Skeletal muscle satellite cell (primary cell): ENCODE measurements around the gene KIAA0825.

Experiments
- H3K27me3 ChIP-seq: 2 replicates; pipeline ENCODE4 v1.7.0; 2013; ENCODE audit warnings: low read length; ENCODE audit not compliant: control insufficient read depth, insufficient read depth
- H3K36me3 ChIP-seq: 2 replicates; pipeline ENCODE4 v1.7.0; 2013; ENCODE audit warnings: mild to moderate bottlenecking, control low read depth, low read length; ENCODE audit not compliant: insufficient read depth
- H3K4me1 ChIP-seq: 2 replicates; pipeline ENCODE4 v1.7.0; 2013; ENCODE audit warnings: low read length; ENCODE audit not compliant: control insufficient read depth, insufficient read depth
- H3K4me2 ChIP-seq: 2 replicates; pipeline ENCODE4 v1.7.0; 2013; ENCODE audit warnings: mild to moderate bottlenecking, low read length
- H3K4me3 ChIP-seq: 2 replicates; pipeline ENCODE4 v1.7.0; 2013; ENCODE audit warnings: low read length
- H3K9ac ChIP-seq: 2 replicates; pipeline ENCODE4 v1.7.0; 2013; ENCODE audit warnings: mild to moderate bottlenecking, low read depth, low read length, moderate library complexity
- H3K9me3 ChIP-seq: replicated peaks from 2 replicates; pipeline ENCODE4 v1.7.0; 2013; ENCODE audit warnings: mild to moderate bottlenecking, control low read depth, low read length

KIAA0825 gene

GRCh38 chr5:94223235-94223634 is 395.2 kb downstream of the KIAA0825 start:
- H3K4me2 ChIP-seq: no peak overlapping the region
- no peaks in the 10 kb centered on the region for H3K9me3 ChIP-seq
- H3K4me3 ChIP-seq: no peak overlapping the region

GRCh38 chr5:94218374-94218773 is 400.0 kb downstream of the KIAA0825 start:
- Histone ChIP-seq H3K36me3 (no peaks in the 10 kb centered on the region), H3K9me3 (no peaks in the 10 kb centered on the region), H3K4me1 (peaks cover 23% of the 10 kb centered on the region), H3K27me3 (no peaks in the 10 kb centered on the region), H3K9ac (peak overlapping the region; percentile 64), H3K4me3 (peak overlapping the region; percentile 28), H3K4me2 (peak overlapping the region; percentile 42)

More at GRCh38 chr5:94223235-94223634, 395.2 kb downstream of the KIAA0825 start:
- Histone ChIP-seq H3K4me1 (peaks cover 7% of the 10 kb centered on the region), H3K9ac (no peak overlapping the region), H3K36me3 (no peaks in the 10 kb centered on the region), H3K27me3 (no peaks in the 10 kb centered on the region)

GRCh38 chr5:94217745-94218144 is 400.7 kb downstream of the KIAA0825 start:
- peak overlapping the region; percentile 42 for H3K4me2 ChIP-seq
- H3K4me1 ChIP-seq: peaks cover 23% of the 10 kb centered on the region
- peak overlapping the region; percentile 28 for H3K4me3 ChIP-seq
- no peaks in the 10 kb centered on the region for H3K27me3 ChIP-seq
- peak overlapping the region; percentile 64 for H3K9ac ChIP-seq
- H3K9me3 ChIP-seq: no peaks in the 10 kb centered on the region
- H3K36me3 ChIP-seq: no peaks in the 10 kb centered on the region

- no peaks in the 10 kb centered on the region for H3K9me3 ChIP-seq
- peaks cover 23% of the 10 kb centered on the region for H3K4me1 ChIP-seq
- H3K9ac ChIP-seq: peak overlapping the region; percentile 64
- H3K36me3 ChIP-seq: no peaks in the 10 kb centered on the region
- no peaks in the 10 kb centered on the region for H3K27me3 ChIP-seq
- H3K4me2 ChIP-seq: no peak overlapping the region
- H3K4me3 ChIP-seq: no peak overlapping the region
Measured at GRCh38 chr5:94217216-94217615, 401.2 kb downstream of the KIAA0825 start.

- Histone ChIP-seq H3K36me3 (no peaks in the 10 kb centered on the region), H3K4me3 (no peak overlapping the region), H3K9me3 (no peaks in the 10 kb centered on the region), H3K4me1 (peaks cover 10% of the 10 kb centered on the region), H3K9ac (no peak overlapping the region), H3K4me2 (no peak overlapping the region), H3K27me3 (no peaks in the 10 kb centered on the region)
Measured at GRCh38 chr5:94212476-94212875, 405.9 kb downstream of the KIAA0825 start.

- Histone ChIP-seq H3K9ac (no peak overlapping the region), H3K27me3 (no peaks in the 10 kb centered on the region), H3K36me3 (no peaks in the 10 kb centered on the region), H3K4me3 (no peak overlapping the region), H3K4me2 (no peak overlapping the region), H3K4me1 (no peaks in the 10 kb centered on the region), H3K9me3 (no peaks in the 10 kb centered on the region)
Measured at GRCh38 chr5:94209774-94210355, 408.5 kb downstream of the KIAA0825 start.

GRCh38 chr5:94209272-94209671 is 409.1 kb downstream of the KIAA0825 start:
- Histone ChIP-seq H3K4me3 (no peak overlapping the region), H3K4me2 (no peak overlapping the region), H3K9ac (no peak overlapping the region), H3K9me3 (no peaks in the 10 kb centered on the region), H3K4me1 (no peaks in the 10 kb centered on the region), H3K27me3 (no peaks in the 10 kb centered on the region), H3K36me3 (no peaks in the 10 kb centered on the region)

GRCh38 chr5:94199566-94199965 is 418.8 kb downstream of the KIAA0825 start:
- H3K4me2 ChIP-seq: no peak overlapping the region

GRCh38 chr5:94197970-94198369 is 420.4 kb downstream of the KIAA0825 start:
- H3K27me3 ChIP-seq: no peaks in the 10 kb centered on the region
- H3K4me2 ChIP-seq: no peak overlapping the region
- no peak overlapping the region for H3K9ac ChIP-seq
- no peaks in the 10 kb centered on the region for H3K4me1 ChIP-seq
- H3K4me3 ChIP-seq: no peak overlapping the region
- no peaks in the 10 kb centered on the region for H3K36me3 ChIP-seq
- no peaks in the 10 kb centered on the region for H3K9me3 ChIP-seq

More at GRCh38 chr5:94199566-94199965, 418.8 kb downstream of the KIAA0825 start:
- Histone ChIP-seq H3K9ac (no peak overlapping the region), H3K36me3 (no peaks in the 10 kb centered on the region), H3K4me1 (no peaks in the 10 kb centered on the region), H3K4me3 (no peak overlapping the region), H3K27me3 (no peaks in the 10 kb centered on the region), H3K9me3 (no peaks in the 10 kb centered on the region)

GRCh38 chr5:94196953-94197352 is 421.5 kb downstream of the KIAA0825 start:
- no peak overlapping the region for H3K4me3 ChIP-seq
- no peaks in the 10 kb centered on the region for H3K4me1 ChIP-seq
- H3K27me3 ChIP-seq: no peaks in the 10 kb centered on the region
- no peak overlapping the region for H3K4me2 ChIP-seq
- no peaks in the 10 kb centered on the region for H3K36me3 ChIP-seq
- H3K9me3 ChIP-seq: no peaks in the 10 kb centered on the region
- H3K9ac ChIP-seq: no peak overlapping the region

- Histone ChIP-seq H3K9ac (no peak overlapping the region), H3K36me3 (no peaks in the 10 kb centered on the region), H3K4me3 (no peak overlapping the region), H3K27me3 (no peaks in the 10 kb centered on the region), H3K4me2 (no peak overlapping the region), H3K9me3 (no peaks in the 10 kb centered on the region), H3K4me1 (no peaks in the 10 kb centered on the region)
Measured at GRCh38 chr5:94192658-94193391, 425.6 kb downstream of the KIAA0825 start.

- H3K4me2 ChIP-seq: no peak overlapping the region
- H3K36me3 ChIP-seq: no peaks in the 10 kb centered on the region
- no peaks in the 10 kb centered on the region for H3K9me3 ChIP-seq
- no peaks in the 10 kb centered on the region for H3K4me1 ChIP-seq
- no peak overlapping the region for H3K4me3 ChIP-seq
- no peaks in the 10 kb centered on the region for H3K27me3 ChIP-seq
- H3K9ac ChIP-seq: no peak overlapping the region
Measured at GRCh38 chr5:94191604-94192003, 426.8 kb downstream of the KIAA0825 start.
